Caco-2 (cell line): ENCODE data around the gene ORC4. TPM values are rescaled to one million over a fixed set of nuclear protein-coding genes. Genes with fewer than 3 reads are reported as not detected.
"Not testable (repeated sequence)": the region's sequence is repeated elsewhere in the genome, so short reads cannot be mapped to it uniquely, and the experiment has no call there.

Experiments
- BruUV-seq: library from RNA; stranded (reverse); fragments of 400-500 nt; replicated peaks from 2 replicates; lab custom pipeline; 2021; lab: Mats Ljungman, UMichigan
- CTCF ChIA-PET: fragments of 300-600 bp; sonication (Branson Sonifier 250); formaldehyde crosslinking; loops from one replicate; lab custom pipeline; 2022; ENCODE audit warnings: antibody characterized with exemption; lab: Charles Lee
- POLR2A ChIA-PET: fragments of 300-600 bp; sonication (Branson Sonifier 250); formaldehyde crosslinking; loops from one replicate; lab custom pipeline; 2022; ENCODE audit warnings: antibody characterized with exemption; lab: Charles Lee
- DNase-seq, 2 experiments: peaks; one replicate each; pipeline versions ENCODE4 v3.0.0 to v3.0.0-alpha.2; 2020 to 2022
- H3K27me3 ChIP-seq: replicated peaks from 2 replicates; pipeline ENCODE4 v1.6.0; 2011; ENCODE audit warnings: low read length; ENCODE audit not compliant: control insufficient read depth, insufficient read depth
- H3K36me3 ChIP-seq: 2 replicates; pipeline ENCODE4 v1.5.1; 2011; ENCODE audit warnings: low read length; ENCODE audit not compliant: control insufficient read depth, insufficient read depth
- H3K4me1 ChIP-seq: fragments of 250-450 bp; sonication (Bioruptor Pico); 2 replicates; pipeline ENCODE4 v1.5.1; 2020; ENCODE audit warnings: mild to moderate bottlenecking
- H3K4me3 ChIP-seq: 2 replicates; pipeline ENCODE4 v1.5.1; 2011; ENCODE audit warnings: low read depth, mild to moderate bottlenecking, control low read depth, low read length
- H3K9me3 ChIP-seq: fragments of 250-450 bp; sonication (Bioruptor Pico); 2 replicates; pipeline ENCODE4 v1.5.1; 2020; ENCODE audit warnings: mild to moderate bottlenecking, moderate library complexity
- H3K27ac Mint-ChIP-seq: one replicate; pipeline ENCODE4 v1.8.0; 2022; ENCODE audit warnings: mixed read lengths; ENCODE audit not compliant: unreplicated experiment
- H3K27me3 Mint-ChIP-seq: one replicate; pipeline ENCODE4 v1.8.0; 2022; ENCODE audit warnings: mixed read lengths; ENCODE audit not compliant: insufficient read depth, unreplicated experiment
- H3K36me3 Mint-ChIP-seq: one replicate; pipeline ENCODE4 v1.8.0; 2022; ENCODE audit warnings: mild to moderate bottlenecking, mixed read lengths; ENCODE audit not compliant: insufficient read depth, unreplicated experiment
- H3K4me1 Mint-ChIP-seq: one replicate; pipeline ENCODE4 v1.8.0; 2022; ENCODE audit warnings: low read depth, mixed read lengths; ENCODE audit not compliant: unreplicated experiment
- H3K4me3 Mint-ChIP-seq: one replicate; pipeline ENCODE4 v1.8.0; 2022; ENCODE audit warnings: mild to moderate bottlenecking, moderate library complexity, mixed read lengths; ENCODE audit not compliant: unreplicated experiment
- H3K9me3 Mint-ChIP-seq: one replicate; pipeline ENCODE4 v1.8.0; 2022; ENCODE audit warnings: mixed read lengths; ENCODE audit not compliant: unreplicated experiment
- intact Hi-C: fragments of 100-400 bp; cut with micrococcal nuclease; formaldehyde crosslinking; loops from one replicate; pipeline ENCODE4 v1.10.0; 2022; ENCODE audit not compliant: unreplicated experiment
- total RNA-seq: library from RNA; stranded (reverse); gene quantifications from 2 replicates; pipeline ENCODE4 v1.2.3, GENCODE V29; 2022
- TF ChIP-seq, protein P1 (sequence below), 2 experiments: fragments of 200-600 bp in 1 of 2; IDR thresholded peaks; 1 replicate in 1 of 2; 2 replicates in 1 of 2; pipeline versions ENCODE4 v1.5.1 to v1.8.0; 2011 to 2022; ENCODE audit warnings: antibody characterized with exemption in 1 of 2, control low read depth in 1 of 2, inconsistent platforms in 1 of 2, low read depth in 1 of 2, low read length in 1 of 2, mild to moderate bottlenecking in 1 of 2, moderate library complexity in 1 of 2; ENCODE audit not compliant: insufficient read depth in 1 of 2, severe bottlenecking in 1 of 2, unreplicated experiment in 1 of 2

Gene ORC4
- total RNA-seq, 1 experiment from 2014 or later: 56.3 TPM

DNA sequence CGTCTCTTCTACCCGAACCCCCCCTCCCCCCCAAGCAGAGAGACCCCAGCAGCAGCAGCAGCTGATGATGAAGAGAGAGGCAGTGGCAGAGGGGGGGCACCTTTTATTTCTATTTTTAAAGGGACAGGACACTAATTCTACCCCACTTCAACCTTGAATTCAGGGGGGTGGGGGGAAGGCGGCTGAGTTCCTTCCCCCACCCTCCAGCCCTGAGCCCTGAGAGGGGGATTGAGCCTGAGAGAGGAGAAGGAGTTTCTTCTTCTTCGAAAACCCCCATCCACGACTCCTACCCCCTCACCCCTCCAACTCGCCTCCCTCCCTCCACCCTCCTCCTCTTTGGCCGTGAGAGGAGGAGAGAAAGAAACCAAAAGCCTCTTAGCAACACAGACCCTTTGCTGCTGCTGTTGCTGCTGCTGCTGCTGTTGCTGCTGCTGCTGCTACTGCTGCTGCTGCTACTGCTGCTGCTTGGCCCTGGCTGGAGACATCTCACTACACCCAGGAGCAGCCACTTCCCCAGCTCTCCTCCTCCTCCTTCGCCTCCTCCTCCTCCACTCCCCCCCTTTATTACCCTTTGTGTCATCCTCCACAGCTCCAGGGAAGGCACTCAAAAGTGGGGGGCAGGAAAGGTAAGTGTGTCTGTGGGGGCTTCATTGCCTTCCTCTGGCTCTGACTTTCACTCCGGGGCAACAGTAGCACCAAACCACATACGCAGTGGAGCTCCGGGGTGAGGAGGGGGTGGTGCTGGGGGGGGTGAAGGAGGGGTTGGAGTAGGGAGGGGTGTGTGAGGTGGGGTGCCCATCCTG, 723 bp upstream of the ORC4 start, which contains the start of gene MBD5:
MBD5 (plus strand) TSS at position 33 of the 803 bp plus-strand sequence.
- no TSS peak for BruUV-seq
- DNase-seq: peak; percentile 51 to 63
- Mint-ChIP-seq H3K4me1 (peaks cover 15% of the 10 kb centered on the region), H3K27me3 (no peaks in the 10 kb centered on the region), H3K4me3 (peak within 1 kb of the TSS; percentile 89), H3K36me3 (peaks cover 13% of the 10 kb centered on the region), H3K9me3 (no peaks in the 10 kb centered on the region), H3K27ac (peak within 1 kb of the TSS; percentile 85)
- TF ChIP-seq, protein P1, sequence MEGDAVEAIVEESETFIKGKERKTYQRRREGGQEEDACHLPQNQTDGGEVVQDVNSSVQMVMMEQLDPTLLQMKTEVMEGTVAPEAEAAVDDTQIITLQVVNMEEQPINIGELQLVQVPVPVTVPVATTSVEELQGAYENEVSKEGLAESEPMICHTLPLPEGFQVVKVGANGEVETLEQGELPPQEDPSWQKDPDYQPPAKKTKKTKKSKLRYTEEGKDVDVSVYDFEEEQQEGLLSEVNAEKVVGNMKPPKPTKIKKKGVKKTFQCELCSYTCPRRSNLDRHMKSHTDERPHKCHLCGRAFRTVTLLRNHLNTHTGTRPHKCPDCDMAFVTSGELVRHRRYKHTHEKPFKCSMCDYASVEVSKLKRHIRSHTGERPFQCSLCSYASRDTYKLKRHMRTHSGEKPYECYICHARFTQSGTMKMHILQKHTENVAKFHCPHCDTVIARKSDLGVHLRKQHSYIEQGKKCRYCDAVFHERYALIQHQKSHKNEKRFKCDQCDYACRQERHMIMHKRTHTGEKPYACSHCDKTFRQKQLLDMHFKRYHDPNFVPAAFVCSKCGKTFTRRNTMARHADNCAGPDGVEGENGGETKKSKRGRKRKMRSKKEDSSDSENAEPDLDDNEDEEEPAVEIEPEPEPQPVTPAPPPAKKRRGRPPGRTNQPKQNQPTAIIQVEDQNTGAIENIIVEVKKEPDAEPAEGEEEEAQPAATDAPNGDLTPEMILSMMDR (IDR thresholded peaks at IDR 0.05; ENCODE audit: insufficient read depth in 1 of 2, low read depth in 1 of 2, low read length in 1 of 2, severe bottlenecking in 1 of 2, unreplicated experiment in 1 of 2): no peak
- peak within 1 kb of the TSS; percentile 84 for H3K4me3 ChIP-seq
- H3K4me1 ChIP-seq: peaks cover 6% of the 10 kb centered on the region; the same call in 1 of the 2 replicates
- intact Hi-C loops: loop anchor here (5.0 to 10.0 kb wide), 2 partner anchors 94 to 624 kb away; partner anchors contain the start of gene EPC2
- no peaks in the 10 kb centered on the region for H3K27me3 ChIP-seq
- H3K36me3 ChIP-seq: no peaks in the 10 kb centered on the region
- no peaks in the 10 kb centered on the region for H3K9me3 ChIP-seq
- ChIA-PET CTCF (interaction anchor here (0.5 to 2.8 kb wide), 19 partner anchors 12 to 1016 kb away, joined by 3 to 31 read pairs (median 4); no protein-coding TSS in a partner anchor), POLR2A (interaction anchor here (0.5 to 1.4 kb wide), 13 partner anchors 8 to 1216 kb away, joined by 3 to 14 read pairs (median 4); no protein-coding TSS in a partner anchor)

DNA sequence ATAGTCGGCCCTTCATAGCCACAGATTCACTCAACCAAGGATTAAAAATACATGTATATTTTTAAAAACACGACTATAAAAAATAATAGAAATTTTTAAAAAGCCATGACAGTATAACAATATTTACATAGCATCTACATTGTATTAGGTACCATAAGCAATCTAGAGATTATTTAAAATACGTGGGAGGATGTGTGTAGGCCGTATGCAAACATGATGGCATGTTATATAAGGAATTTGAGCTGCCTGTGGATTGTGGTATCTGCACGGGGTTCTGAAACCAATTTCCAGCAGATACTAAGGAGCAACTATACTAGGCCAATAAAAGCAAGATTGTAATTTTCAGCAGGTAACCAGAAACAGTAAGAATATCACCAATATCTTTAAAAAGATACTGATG, 5.9 kb downstream of the ORC4 start:
- no peak overlapping the region for H3K27ac Mint-ChIP-seq
- H3K27me3 ChIP-seq: no peaks in the 10 kb centered on the region

DNA sequence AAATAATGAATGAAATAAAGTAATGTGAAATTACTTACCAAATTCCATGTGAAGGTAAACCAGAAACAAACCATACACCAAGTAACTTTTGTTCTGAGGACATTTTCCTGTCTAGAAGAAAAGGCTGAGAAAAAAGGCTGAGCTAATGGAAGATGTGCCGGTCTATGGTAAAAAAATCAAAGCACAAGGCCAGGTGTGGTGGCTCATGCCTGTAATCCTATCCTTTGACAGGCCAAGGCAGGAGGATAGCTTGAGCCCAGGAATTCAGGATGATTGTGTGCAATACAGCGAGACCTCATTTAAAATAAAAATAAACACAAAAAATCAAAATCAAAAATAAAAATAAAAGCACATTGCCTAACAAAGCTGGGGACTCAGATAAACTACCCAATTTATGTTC, 6.7 kb downstream of the ORC4 start:
- Histone ChIP-seq H3K27me3 (no peaks in the 10 kb centered on the region), H3K36me3 (no peaks in the 10 kb centered on the region), H3K4me1 (no peaks in the 10 kb centered on the region), H3K4me3 (no peak overlapping the region), H3K9me3 (no peaks in the 10 kb centered on the region)
- H3K27ac Mint-ChIP-seq: no peak overlapping the region
- no peaks in the 10 kb centered on the region for H3K27me3 Mint-ChIP-seq
- peaks cover 6% of the 10 kb centered on the region for H3K36me3 Mint-ChIP-seq
- no TSS peak for BruUV-seq
- POLR2A ChIA-PET: no interaction called here
- TF ChIP-seq, protein P1 (IDR thresholded peaks at IDR 0.05; ENCODE audit: insufficient read depth in 1 of 2, low read depth in 1 of 2, low read length in 1 of 2, severe bottlenecking in 1 of 2, unreplicated experiment in 1 of 2): no peak
- H3K4me1 Mint-ChIP-seq: peaks cover 6% of the 10 kb centered on the region
- H3K9me3 Mint-ChIP-seq: peaks cover 19% of the 10 kb centered on the region
- CTCF ChIA-PET: no interaction called here
- H3K4me3 Mint-ChIP-seq: no peak overlapping the region
- intact Hi-C loops: no loop called here
- DNase-seq: no peak

More for the DNA sequence above, 5.9 kb downstream of the ORC4 start:
- intact Hi-C loops: no loop called here
- TF ChIP-seq, protein P1 (IDR thresholded peaks at IDR 0.05; ENCODE audit: insufficient read depth in 1 of 2, low read depth in 1 of 2, low read length in 1 of 2, severe bottlenecking in 1 of 2, unreplicated experiment in 1 of 2): no peak
- peaks cover 11% of the 10 kb centered on the region for H3K9me3 Mint-ChIP-seq
- ChIA-PET CTCF (no interaction called here), POLR2A (no interaction called here)
- no peaks in the 10 kb centered on the region for H3K27me3 Mint-ChIP-seq
- no peak for DNase-seq
- no peak overlapping the region for H3K4me3 ChIP-seq
- H3K4me3 Mint-ChIP-seq: no peak overlapping the region
- peaks cover 8% of the 10 kb centered on the region for H3K4me1 Mint-ChIP-seq
- H3K9me3 ChIP-seq: no peaks in the 10 kb centered on the region
- BruUV-seq: no TSS peak
- H3K36me3 Mint-ChIP-seq: peaks cover 6% of the 10 kb centered on the region
- no peaks in the 10 kb centered on the region for H3K36me3 ChIP-seq
- H3K4me1 ChIP-seq: no peaks in the 10 kb centered on the region

DNA sequence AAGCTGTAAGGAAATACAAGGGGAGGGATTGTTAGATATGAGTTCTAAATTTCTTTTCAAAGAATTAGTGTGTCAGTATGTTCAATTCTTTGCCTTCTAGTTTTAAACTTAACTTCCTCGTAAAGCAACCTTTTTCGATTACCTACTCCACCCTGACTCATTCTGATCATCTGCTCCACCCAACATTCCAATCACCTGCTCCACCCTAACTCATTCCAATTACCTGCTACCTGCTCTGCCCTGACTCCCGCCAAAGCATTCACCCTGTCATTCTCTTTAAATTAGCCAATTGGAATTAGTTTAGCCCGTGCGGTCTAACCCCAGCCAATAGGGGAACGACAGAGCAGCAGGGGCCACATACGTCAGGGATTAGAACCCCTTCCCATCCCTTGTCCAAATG, 12.1 kb downstream of the ORC4 start:
- H3K4me3 ChIP-seq, H3K36me3 ChIP-seq, H3K4me3 Mint-ChIP-seq, H3K4me1 ChIP-seq, BruUV-seq, H3K9me3 ChIP-seq, H3K36me3 Mint-ChIP-seq, H3K27me3 Mint-ChIP-seq, intact Hi-C loops, H3K27me3 ChIP-seq: not testable (repeated sequence)
- peaks cover 11% of the 10 kb centered on the region for H3K4me1 Mint-ChIP-seq
- H3K27ac Mint-ChIP-seq: peak overlapping the region; percentile 65
- ChIA-PET CTCF (interaction anchor here (0.7 kb wide), 1 partner anchor 13 kb away, joined by 3 read pairs; the partner anchor contains the start of gene MBD5), POLR2A (interaction anchor here (0.6 kb wide), 1 partner anchor 729 kb away, joined by 3 read pairs; no protein-coding TSS in a partner anchor)
- DNase-seq: peak in 1 of 2 experiments; percentile 12
- peaks cover 35% of the 10 kb centered on the region for H3K9me3 Mint-ChIP-seq
